ENCODE measurements around the gene SMIM5.

Gene SMIM5

DNA sequence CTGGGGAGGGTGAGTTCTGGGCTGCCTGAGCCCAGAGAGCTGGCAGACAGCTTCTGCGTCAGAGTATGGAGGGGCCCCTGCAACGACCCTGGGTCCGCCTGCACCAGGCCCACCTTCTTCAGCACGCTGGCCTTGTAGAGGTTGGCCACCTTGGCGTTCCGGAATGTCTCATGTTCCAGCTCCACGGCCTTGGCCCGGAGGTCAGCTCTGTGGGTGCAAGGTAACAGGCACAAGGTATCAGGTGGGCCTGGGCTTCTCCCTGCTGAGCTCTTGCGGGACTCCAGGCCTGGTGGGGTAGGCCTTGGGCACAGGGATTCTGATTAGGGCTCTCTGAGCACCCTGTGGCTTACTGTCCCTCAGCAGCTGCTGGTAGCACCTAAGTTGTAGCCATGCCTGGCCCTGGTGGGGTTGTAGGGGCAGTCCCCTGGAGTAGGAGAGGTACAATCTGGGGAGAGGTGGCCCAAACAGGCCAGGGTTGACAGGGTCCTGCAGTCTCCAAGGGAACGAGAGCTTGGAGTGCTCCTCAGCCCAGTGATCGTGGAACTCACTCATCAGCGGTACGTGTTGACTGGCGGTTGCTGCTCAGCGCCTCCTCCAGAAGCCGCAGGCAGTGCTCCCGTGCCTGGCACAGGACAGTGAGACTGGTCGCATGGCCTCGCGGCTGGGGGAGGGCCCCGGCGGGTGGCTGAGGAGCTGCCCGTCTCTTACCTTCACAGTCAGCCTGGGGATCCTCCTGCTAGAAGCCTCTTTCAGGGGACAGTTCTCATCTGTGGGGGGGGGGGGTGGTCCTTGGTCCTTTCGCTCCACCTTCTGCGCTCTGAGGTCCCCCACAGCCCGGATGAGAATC, 2.9 kb upstream of the SMIM5 start:
- H3K27ac ChIP-seq, result no peak overlapping the region
- H3K36me3 ChIP-seq (ENCODE audit: control insufficient read depth, insufficient read depth, low read length), result no peaks in the 10 kb centered on the region
- H3K9ac ChIP-seq, result no peak overlapping the region
- H3K4me3 ChIP-seq (ENCODE audit: low read depth, low read length), result no peak overlapping the region
- H3K9me3 ChIP-seq (ENCODE audit: control insufficient read depth, low read length), result no peaks in the 10 kb centered on the region
- H2AFZ ChIP-seq, result no peak overlapping the region
- no peaks in the 10 kb centered on the region for H3K27me3 ChIP-seq (ENCODE audit: control insufficient read depth, insufficient read depth, low read length)
- TF ChIP-seq, protein P1, sequence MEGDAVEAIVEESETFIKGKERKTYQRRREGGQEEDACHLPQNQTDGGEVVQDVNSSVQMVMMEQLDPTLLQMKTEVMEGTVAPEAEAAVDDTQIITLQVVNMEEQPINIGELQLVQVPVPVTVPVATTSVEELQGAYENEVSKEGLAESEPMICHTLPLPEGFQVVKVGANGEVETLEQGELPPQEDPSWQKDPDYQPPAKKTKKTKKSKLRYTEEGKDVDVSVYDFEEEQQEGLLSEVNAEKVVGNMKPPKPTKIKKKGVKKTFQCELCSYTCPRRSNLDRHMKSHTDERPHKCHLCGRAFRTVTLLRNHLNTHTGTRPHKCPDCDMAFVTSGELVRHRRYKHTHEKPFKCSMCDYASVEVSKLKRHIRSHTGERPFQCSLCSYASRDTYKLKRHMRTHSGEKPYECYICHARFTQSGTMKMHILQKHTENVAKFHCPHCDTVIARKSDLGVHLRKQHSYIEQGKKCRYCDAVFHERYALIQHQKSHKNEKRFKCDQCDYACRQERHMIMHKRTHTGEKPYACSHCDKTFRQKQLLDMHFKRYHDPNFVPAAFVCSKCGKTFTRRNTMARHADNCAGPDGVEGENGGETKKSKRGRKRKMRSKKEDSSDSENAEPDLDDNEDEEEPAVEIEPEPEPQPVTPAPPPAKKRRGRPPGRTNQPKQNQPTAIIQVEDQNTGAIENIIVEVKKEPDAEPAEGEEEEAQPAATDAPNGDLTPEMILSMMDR (IDR thresholded peaks at IDR 0.05), result no peak
- peaks cover 14% of the 10 kb centered on the region for H3K4me1 ChIP-seq
- H3K79me2 ChIP-seq, result peaks cover 2% of the 10 kb centered on the region
- H3K4me2 ChIP-seq (ENCODE audit: low read length), result no peak overlapping the region

DNA sequence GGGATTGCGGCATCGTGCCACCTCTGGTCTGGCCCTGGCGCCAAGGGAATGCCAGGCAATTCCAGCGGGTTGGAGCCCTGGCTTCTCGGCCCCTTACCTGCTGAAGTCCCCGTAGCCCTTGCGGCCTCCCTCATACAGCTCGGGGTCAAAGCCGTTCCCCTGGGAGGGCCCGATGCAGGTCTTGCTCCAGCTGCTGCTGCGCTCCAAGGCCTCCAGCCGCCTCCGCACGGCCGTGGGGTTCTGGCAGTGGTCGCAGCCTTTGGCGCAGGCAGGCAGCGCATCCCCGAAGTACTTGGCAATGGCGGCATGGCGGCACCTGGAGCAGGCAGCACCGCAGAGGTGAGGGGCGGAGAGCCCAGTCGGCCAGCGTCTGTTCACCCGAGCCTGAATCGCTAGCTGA, 1.9 kb upstream of the SMIM5 start:
- no peaks in the 10 kb centered on the region for H3K27me3 ChIP-seq (ENCODE audit: control insufficient read depth, insufficient read depth, low read length)
- H3K4me1 ChIP-seq, result peaks cover 14% of the 10 kb centered on the region
- TF ChIP-seq, protein P1 (IDR thresholded peaks at IDR 0.05), result no peak
- no peak overlapping the region for H2AFZ ChIP-seq
- no peak overlapping the region for H3K4me2 ChIP-seq (ENCODE audit: low read length)
- no peaks in the 10 kb centered on the region for H3K9me3 ChIP-seq (ENCODE audit: control insufficient read depth, low read length)
- no peak overlapping the region for H3K4me3 ChIP-seq (ENCODE audit: low read depth, low read length)
- no peaks in the 10 kb centered on the region for H3K36me3 ChIP-seq (ENCODE audit: control insufficient read depth, insufficient read depth, low read length)
- H3K79me2 ChIP-seq, result no peaks in the 10 kb centered on the region
- H3K9ac ChIP-seq, result no peak overlapping the region
- no peak overlapping the region for H3K27ac ChIP-seq

DNA sequence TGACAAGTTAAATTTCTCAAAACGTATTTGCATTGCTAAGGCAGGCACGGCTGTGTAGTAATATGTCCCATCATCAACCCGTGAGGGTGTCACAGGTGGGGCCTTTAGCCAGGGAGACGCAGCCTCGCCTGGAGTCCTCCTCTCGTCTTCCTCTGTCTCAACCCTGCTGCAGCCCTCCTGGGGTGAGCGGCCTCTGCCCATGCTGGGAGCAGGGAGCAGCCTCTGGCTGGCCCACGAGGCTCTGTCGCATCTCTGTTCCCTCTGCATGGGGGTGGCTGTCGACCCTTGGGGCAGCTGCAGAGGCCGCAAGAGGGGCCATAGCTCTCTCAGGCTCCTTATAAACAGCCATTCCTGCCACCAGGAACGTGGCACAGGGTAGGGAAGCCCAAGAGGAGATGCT, 806 bp upstream of the SMIM5 start:
- Histone ChIP-seq H3K36me3 (ENCODE audit: control insufficient read depth, insufficient read depth, low read length) (no peaks in the 10 kb centered on the region), H3K79me2 (no peaks in the 10 kb centered on the region), H3K4me3 (ENCODE audit: low read depth, low read length) (no peak overlapping the region), H3K27me3 (ENCODE audit: control insufficient read depth, insufficient read depth, low read length) (no peaks in the 10 kb centered on the region), H3K4me1 (peaks cover 14% of the 10 kb centered on the region), H3K4me2 (ENCODE audit: low read length) (no peak overlapping the region), H3K9ac (no peak overlapping the region), H2AFZ (no peak overlapping the region), H3K27ac (no peak overlapping the region), H3K9me3 (ENCODE audit: control insufficient read depth, low read length) (no peaks in the 10 kb centered on the region)
- TF ChIP-seq, protein P1 (IDR thresholded peaks at IDR 0.05), result no peak

DNA sequence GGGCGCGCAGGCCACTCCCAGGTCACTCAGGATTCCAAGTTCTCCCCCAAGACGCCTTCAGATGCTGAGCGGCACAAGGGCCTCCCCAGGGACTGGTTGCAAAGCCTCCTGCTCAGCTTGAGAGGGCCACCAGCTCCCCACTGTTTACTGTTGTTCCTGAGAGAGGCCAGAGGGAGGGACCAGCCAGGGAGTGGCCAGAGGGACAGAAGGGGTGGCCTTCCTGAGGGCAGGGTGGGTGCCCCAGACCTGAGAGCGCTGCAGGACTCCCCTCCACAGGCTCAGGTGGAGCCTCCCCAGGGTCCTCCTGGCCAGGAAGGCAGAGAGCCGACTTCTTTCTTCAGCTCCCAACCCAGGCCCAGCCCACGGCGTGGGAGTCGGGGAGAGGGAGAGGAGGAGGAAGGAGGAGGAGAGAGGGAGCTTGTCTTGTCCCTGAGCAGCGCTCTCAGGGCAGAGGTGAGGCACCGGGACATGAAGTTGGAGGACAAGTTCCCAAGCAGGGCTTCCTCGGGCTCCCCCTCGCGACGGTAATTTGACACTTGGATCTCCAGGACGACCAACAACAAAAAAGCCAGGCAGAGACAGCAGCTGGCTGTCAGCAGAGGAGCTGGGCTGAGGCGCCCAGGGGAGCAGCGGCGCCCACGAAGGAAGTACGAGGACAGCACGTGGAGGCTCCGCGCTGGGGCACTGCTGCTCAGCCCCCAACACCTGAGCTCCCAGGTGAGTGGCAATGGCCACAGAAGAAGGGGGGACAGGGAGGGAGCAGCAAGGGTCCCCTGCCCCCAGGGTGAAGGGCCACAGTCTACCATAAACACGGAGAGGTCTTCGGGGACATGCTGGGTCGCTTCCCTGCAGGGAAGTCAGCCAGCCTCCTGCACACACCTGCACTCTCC, 497 bp downstream of the SMIM5 start:
- Histone ChIP-seq H3K9ac (no peak overlapping the region), H3K9me3 (ENCODE audit: control insufficient read depth, low read length) (no peaks in the 10 kb centered on the region), H3K27me3 (ENCODE audit: control insufficient read depth, insufficient read depth, low read length) (no peaks in the 10 kb centered on the region), H2AFZ (peak overlapping the region; percentile 79), H3K79me2 (peaks cover 2% of the 10 kb centered on the region), H3K4me2 (ENCODE audit: low read length) (peak overlapping the region; percentile 65), H3K27ac (peak overlapping the region; percentile 93), H3K36me3 (ENCODE audit: control insufficient read depth, insufficient read depth, low read length) (no peaks in the 10 kb centered on the region), H3K4me3 (ENCODE audit: low read depth, low read length) (no peak overlapping the region), H3K4me1 (peaks cover 16% of the 10 kb centered on the region)
- TF ChIP-seq, protein P1 (IDR thresholded peaks at IDR 0.05), result peak; percentile 79

All from parathyroid adenoma (tissue), 2 donors.